IgD-negative memory B cell (primary cell): Measurements from ENCODE around the gene GALM. TPM values are rescaled to one million over a fixed set of nuclear protein-coding genes. Genes with fewer than 3 reads are reported as not detected.
"Not testable (repeated sequence)": the region's sequence is repeated elsewhere in the genome, so short reads cannot be mapped to it uniquely, and the experiment has no call there.

Experiments used
- H3K27ac Mint-ChIP-seq, 3 donors: one replicate each; pipeline ENCODE4 v1.8.0; 2020 to 2022; ENCODE audit warnings: mild to moderate bottlenecking in 3 of 3, mixed read lengths in 3 of 3, moderate library complexity in 1 of 3
- H3K27me3 Mint-ChIP-seq: one replicate; pipeline ENCODE4 v1.8.0; 2021; ENCODE audit warnings: mixed read lengths
- H3K36me3 Mint-ChIP-seq: one replicate; pipeline ENCODE4 v1.8.0; 2020; ENCODE audit warnings: mild to moderate bottlenecking, mixed read lengths
- H3K4me1 Mint-ChIP-seq, 3 donors: one replicate each; pipeline ENCODE4 v1.8.0; 2020 to 2022; ENCODE audit warnings: mixed read lengths in 3 of 3, mild to moderate bottlenecking in 1 of 3
- H3K4me3 Mint-ChIP-seq, 4 donors: one replicate each; pipeline ENCODE4 v1.8.0; 2020 to 2022; ENCODE audit warnings: mild to moderate bottlenecking in 4 of 4, mixed read lengths in 4 of 4, moderate library complexity in 3 of 4
- H3K9me3 Mint-ChIP-seq, 3 donors: one replicate each; pipeline ENCODE4 v1.8.0; 2020 to 2021; ENCODE audit warnings: mixed read lengths in 3 of 3, mild to moderate bottlenecking in 1 of 3
- polyA plus RNA-seq: library from polyadenylated mRNA; unstranded; fragments of 300-500 nt; fragmentation: Illumina TruSeq; gene quantifications from one replicate; pipeline ENCODE4 v1.2.3, GENCODE V29; 2021

The GALM gene
- polyA plus RNA-seq, 1 donor from 2014 or later = 11.0 TPM

- Mint-ChIP-seq H3K27ac (peak overlapping the region in 2 of 3 donors; percentile 40 to 65), H3K9me3 (peaks cover 0 to 3% (median 0%) of the 10 kb centered on the region in 3 donors), H3K4me1 (peaks cover 15 to 22% (median 16%) of the 10 kb centered on the region in 3 donors), H3K36me3 (peaks cover 17% of the 10 kb centered on the region), H3K4me3 (peak overlapping the region in 2 of 4 donors; percentile 14 to 21), H3K27me3 (peaks cover 2% of the 10 kb centered on the region)
Measured at GRCh38 chr2:38722271-38723061, 56.6 kb downstream of the GALM start.

DNA sequence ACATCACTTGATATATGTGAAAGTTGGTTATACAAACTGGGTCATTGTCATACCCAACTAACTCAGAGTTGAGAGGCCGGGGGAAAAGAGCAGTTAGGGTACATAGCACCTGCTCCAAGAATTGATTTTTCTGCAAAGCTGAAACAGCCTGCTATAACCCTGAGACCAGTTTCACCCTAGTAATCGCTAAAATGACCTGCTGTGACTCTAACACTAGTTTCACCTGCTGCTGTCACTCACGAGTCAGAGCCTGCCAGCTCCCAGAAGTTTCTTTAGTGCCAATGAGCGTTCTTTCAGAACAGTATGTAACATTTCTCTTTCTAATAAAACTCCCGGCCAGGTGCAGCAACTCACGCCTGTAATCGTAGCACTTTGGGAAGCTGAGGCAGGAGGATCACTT lies 57.3 kb downstream of the GALM start:
- Mint-ChIP-seq H3K9me3 (peaks cover 0 to 3% (median 0%) of the 10 kb centered on the region in 3 donors), H3K27ac (no peak overlapping the region), H3K36me3 (peaks cover 17% of the 10 kb centered on the region), H3K4me1 (peaks cover 15 to 22% (median 16%) of the 10 kb centered on the region in 3 donors), H3K27me3 (peaks cover 2% of the 10 kb centered on the region), H3K4me3 (peak overlapping the region in 1 of 4 donors; percentile 21)

DNA sequence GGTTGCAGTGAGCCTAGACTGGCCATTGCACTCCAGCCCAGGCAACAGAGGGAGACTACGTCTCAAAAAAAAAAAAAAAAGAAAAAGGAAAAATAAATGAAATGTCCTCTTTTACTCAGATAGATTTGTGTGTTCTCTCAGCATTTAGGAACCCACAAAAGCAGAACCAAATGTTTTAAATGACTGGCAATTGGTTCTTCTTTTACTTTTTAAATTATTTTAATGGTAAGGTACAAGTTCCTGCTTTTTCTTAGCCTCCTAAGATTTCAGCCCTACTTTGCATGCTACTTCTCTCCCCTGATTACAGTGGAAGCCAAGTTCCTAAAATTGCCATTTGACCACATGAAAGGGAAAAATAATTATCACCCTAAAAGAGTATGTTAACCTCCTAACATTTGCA lies 61.7 kb downstream of the GALM start:
- peaks cover 17% of the 10 kb centered on the region for H3K36me3 Mint-ChIP-seq

DNA sequence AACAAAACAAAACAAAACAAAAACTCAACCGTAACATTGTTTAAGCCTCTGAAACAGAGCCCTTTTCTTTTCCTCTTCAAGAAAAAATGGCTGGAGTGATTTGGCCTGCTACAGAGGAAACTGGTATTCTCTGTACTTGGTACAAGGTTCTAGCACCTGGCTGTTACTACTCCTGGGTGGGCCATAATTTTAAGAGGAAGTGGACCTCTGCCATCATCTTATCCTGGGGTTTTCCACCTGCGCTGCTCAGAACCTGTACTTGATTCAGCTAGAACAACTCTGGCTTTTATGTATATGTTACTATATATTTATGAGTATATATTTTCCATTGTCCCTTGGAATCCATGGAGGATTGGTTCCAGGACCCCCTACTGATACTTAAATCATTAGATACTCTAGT lies 62.8 kb downstream of the GALM start:
- Mint-ChIP-seq H3K27ac (peak overlapping the region in 2 of 3 donors; percentile 23 to 78), H3K4me3 (no peak overlapping the region), H3K36me3 (peaks cover 18% of the 10 kb centered on the region), H3K27me3 (no peaks in the 10 kb centered on the region), H3K9me3 (no peaks in the 10 kb centered on the region), H3K4me1 (peaks cover 2 to 6% (median 4%) of the 10 kb centered on the region in 3 donors)

More for the DNA sequence above, 61.7 kb downstream of the GALM start:
- no peaks in the 10 kb centered on the region for H3K9me3 Mint-ChIP-seq
- H3K4me3 Mint-ChIP-seq = no peak overlapping the region
- peaks cover 4 to 11% (median 9%) of the 10 kb centered on the region in 3 donors for H3K4me1 Mint-ChIP-seq
- no peak overlapping the region for H3K27ac Mint-ChIP-seq
- H3K27me3 Mint-ChIP-seq = no peaks in the 10 kb centered on the region

DNA sequence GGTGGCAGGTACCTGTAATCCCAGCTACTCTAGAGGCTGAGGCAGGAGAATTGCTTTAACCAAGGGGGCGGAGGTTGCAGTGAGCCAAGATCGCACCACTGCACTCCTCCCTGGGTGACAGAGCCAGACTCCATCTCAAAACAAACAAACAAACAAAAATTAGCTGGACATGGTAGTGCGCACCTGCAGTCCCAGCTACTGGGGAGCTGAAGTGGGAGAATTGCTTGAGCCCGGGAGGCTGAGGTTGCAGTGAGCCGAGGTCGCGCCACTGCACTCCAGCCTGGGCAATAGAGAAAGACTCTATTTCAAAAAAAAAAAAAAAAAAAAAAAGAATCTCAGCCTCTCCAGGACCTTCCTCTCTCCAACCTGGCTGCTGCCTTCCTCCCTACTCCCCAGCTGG lies 65.2 kb downstream of the GALM start:
- no peaks in the 10 kb centered on the region for H3K9me3 Mint-ChIP-seq
- H3K27ac Mint-ChIP-seq = no peak overlapping the region
- no peaks in the 10 kb centered on the region for H3K27me3 Mint-ChIP-seq
- H3K36me3 Mint-ChIP-seq = peaks cover 18% of the 10 kb centered on the region
- peaks cover 0 to 3% (median 0%) of the 10 kb centered on the region in 3 donors for H3K4me1 Mint-ChIP-seq
- H3K4me3 Mint-ChIP-seq = no peak overlapping the region

DNA sequence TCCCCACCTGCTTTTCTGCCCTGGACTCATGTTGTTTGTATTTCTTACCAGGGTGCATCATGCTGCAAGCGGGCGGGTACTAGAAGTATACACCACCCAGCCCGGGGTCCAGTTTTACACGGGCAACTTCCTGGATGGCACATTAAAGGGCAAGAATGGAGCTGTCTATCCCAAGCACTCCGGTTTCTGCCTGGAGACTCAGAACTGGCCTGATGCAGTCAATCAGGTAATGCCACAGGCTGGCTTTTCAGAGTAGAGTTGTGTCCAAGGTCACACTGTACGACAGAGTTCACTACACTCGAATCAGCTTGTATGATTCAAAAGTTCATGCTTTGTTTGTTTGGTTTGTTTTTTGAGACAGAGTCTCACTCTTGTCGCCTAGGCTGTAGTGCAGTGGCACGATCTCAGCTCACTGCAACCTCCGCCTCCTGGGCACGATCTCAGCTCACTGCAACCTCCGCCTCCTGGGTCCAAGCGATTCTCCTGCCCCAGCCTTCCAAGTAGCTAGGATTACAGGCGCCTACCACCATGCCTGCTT lies 65.8 kb downstream of the GALM start:
- peaks cover 18% of the 10 kb centered on the region for H3K36me3 Mint-ChIP-seq
- no peaks in the 10 kb centered on the region for H3K9me3 Mint-ChIP-seq
- no peaks in the 10 kb centered on the region for H3K27me3 Mint-ChIP-seq
- no peak overlapping the region for H3K4me3 Mint-ChIP-seq
- H3K4me1 Mint-ChIP-seq = peaks cover 0 to 3% (median 0%) of the 10 kb centered on the region in 3 donors
- H3K27ac Mint-ChIP-seq = no peak overlapping the region

GRCh38 chr2:38733300-38733971 lies 67.5 kb downstream of the GALM start:
- no peak overlapping the region for H3K4me3 Mint-ChIP-seq
- H3K9me3 Mint-ChIP-seq = no peaks in the 10 kb centered on the region
- H3K27me3 Mint-ChIP-seq = no peaks in the 10 kb centered on the region
- peaks cover 18% of the 10 kb centered on the region for H3K36me3 Mint-ChIP-seq
- no peak overlapping the region for H3K27ac Mint-ChIP-seq
- peaks cover 0 to 3% (median 1%) of the 10 kb centered on the region in 3 donors for H3K4me1 Mint-ChIP-seq

- Mint-ChIP-seq H3K36me3 (peaks cover 16% of the 10 kb centered on the region), H3K27ac (peak overlapping the region in 1 of 3 donors; percentile 18), H3K9me3 (no peaks in the 10 kb centered on the region), H3K4me1 (peaks cover 1 to 6% (median 6%) of the 10 kb centered on the region in 3 donors), H3K4me3 (no peak overlapping the region), H3K27me3 (no peaks in the 10 kb centered on the region)
Measured at GRCh38 chr2:38734299-38735058, 68.6 kb downstream of the GALM start.

DNA sequence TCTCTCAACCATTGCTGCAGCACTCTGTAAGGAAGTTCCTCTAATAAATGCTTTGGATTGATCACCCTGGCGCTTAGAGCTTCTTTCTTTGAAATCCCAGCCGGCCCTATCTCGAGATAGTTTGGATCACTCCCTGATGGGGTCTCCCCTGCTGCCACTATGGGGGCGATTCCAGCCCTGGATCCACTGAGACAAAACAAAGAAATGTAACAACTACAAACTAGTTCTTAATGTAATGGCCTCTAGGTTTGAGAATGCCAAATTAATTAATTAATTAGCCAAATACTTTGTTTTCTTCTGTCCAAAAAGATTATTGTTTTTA lies 70.0 kb downstream of the GALM start:
- H3K27ac Mint-ChIP-seq = no peak overlapping the region

GRCh38 chr2:38737000-38737698 lies 71.2 kb downstream of the GALM start:
- H3K27ac Mint-ChIP-seq, H3K4me3 Mint-ChIP-seq, H3K27me3 Mint-ChIP-seq, H3K9me3 Mint-ChIP-seq: not testable (repeated sequence)
- peaks cover 11% of the 10 kb centered on the region for H3K36me3 Mint-ChIP-seq
- peaks cover 5 to 15% (median 12%) of the 10 kb centered on the region in 3 donors for H3K4me1 Mint-ChIP-seq

More for the DNA sequence above, 70.0 kb downstream of the GALM start:
- peaks cover 4 to 11% (median 10%) of the 10 kb centered on the region in 3 donors for H3K4me1 Mint-ChIP-seq
- H3K27me3 Mint-ChIP-seq = no peaks in the 10 kb centered on the region
- no peaks in the 10 kb centered on the region for H3K9me3 Mint-ChIP-seq
- no peak overlapping the region for H3K4me3 Mint-ChIP-seq
- H3K36me3 Mint-ChIP-seq = peaks cover 11% of the 10 kb centered on the region

DNA sequence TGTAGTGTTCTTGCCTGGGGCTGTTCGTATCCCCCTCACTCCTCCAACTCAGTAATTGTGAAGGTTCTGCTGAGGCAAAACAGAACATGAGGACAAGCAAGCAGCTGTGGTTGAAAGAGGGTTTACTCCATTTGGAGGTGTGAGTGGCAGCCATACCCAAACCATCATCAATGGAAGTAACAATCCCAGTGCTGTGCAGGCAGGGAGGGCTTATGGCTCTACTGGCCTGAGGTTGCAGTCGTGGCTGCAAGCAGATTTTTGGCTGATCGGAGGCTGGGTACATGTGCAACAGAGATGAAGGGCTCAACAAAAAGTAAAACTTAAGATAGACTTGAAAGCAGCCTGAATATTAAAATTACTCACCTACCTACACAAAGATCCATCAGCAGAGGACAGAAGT lies 72.0 kb downstream of the GALM start:
- no peaks in the 10 kb centered on the region for H3K27me3 Mint-ChIP-seq
- no peaks in the 10 kb centered on the region for H3K9me3 Mint-ChIP-seq
- peaks cover 11% of the 10 kb centered on the region for H3K36me3 Mint-ChIP-seq
- H3K4me1 Mint-ChIP-seq = peaks cover 5 to 15% (median 13%) of the 10 kb centered on the region in 3 donors
- no peak overlapping the region for H3K4me3 Mint-ChIP-seq
- H3K27ac Mint-ChIP-seq = peak overlapping the region in 1 of 3 donors; percentile 70

- Mint-ChIP-seq H3K27ac (peak overlapping the region in 1 of 3 donors; percentile 70), H3K4me3 (no peak overlapping the region), H3K9me3 (no peaks in the 10 kb centered on the region), H3K36me3 (peaks cover 8% of the 10 kb centered on the region), H3K27me3 (no peaks in the 10 kb centered on the region), H3K4me1 (peaks cover 9 to 27% (median 15%) of the 10 kb centered on the region in 3 donors)
Measured at GRCh38 chr2:38739524-38739923, 73.6 kb downstream of the GALM start.

DNA sequence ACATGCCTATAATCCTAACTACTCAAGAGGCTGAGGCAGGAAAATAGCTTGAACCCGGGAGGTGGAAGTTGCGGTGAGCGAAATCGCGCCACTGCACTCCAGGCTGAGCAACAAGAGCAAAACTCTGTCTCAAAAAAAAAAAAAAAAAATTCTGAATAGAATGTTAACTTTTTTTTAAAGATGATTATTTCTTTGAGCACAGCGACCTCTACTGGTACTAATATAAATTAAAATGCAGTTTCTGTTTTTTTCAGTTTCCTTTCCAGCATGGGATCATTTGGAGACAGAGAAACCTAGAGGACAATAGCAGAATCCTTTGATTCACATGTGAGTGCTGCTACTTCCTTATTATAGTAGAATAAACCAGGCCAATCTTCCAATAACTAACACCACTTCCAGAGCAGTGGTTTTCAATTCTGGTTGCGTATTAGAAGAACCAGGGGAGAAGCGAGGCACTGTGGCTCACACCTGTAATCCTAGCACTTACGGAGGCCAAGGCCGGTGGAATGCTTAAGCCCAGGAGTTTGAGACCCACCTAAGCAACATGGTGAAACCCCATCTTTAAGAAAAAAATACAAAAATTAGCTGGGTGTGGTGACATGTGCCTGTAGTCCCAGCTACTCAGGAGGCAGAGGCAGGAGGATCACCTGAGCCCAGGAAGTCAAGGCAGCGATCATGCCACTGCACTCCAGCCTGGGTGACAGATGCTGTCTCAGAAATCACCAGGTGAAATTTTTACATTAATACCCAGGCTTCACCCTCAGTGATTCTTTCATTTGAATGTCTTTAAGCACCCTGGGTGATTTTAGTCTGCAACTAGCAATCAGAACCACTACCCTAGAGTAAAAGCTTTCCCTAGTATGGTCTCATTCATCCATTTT lies 75.2 kb downstream of the GALM start:
- Mint-ChIP-seq H3K27ac (peak overlapping the region; percentile 62 to 99 (median 76)), H3K27me3 (no peaks in the 10 kb centered on the region), H3K9me3 (no peaks in the 10 kb centered on the region), H3K4me3 (peak overlapping the region in 2 of 4 donors; percentile 22 to 52), H3K4me1 (peaks cover 15 to 33% (median 20%) of the 10 kb centered on the region in 3 donors), H3K36me3 (peaks cover 6% of the 10 kb centered on the region)
